Kidney capillary endothelial cell (primary cell): Measurements from ENCODE around the gene CYP4F11.
"Not testable (repeated sequence)": the region's sequence is repeated elsewhere in the genome, so short reads cannot be mapped to it uniquely, and the experiment has no call there.

ENCODE experiments used
- DNase-seq: peaks from one replicate; pipeline ENCODE4 v3.0.0-alpha.2; 2018; ENCODE audit warnings: low spot score

The CYP4F11 gene

GRCh38 chr19:15922021-15922420 lies 12.3 kb downstream of the CYP4F11 start:
- DNase-seq: no peak

- no peak for DNase-seq
These were observed 15.1 kb downstream of the CYP4F11 start for GRCh38 chr19:15919243-15919642.

GRCh38 chr19:15915109-15915508 lies 19.2 kb downstream of the CYP4F11 start:
- no peak for DNase-seq

- no peak for DNase-seq
These were observed 20.5 kb downstream of the CYP4F11 start for GRCh38 chr19:15913830-15914229.

- DNase-seq: no peak
These were observed 20.9 kb downstream of the CYP4F11 start for GRCh38 chr19:15913384-15913783.

GRCh38 chr19:15911599-15912235 lies 22.6 kb downstream of the CYP4F11 start:
- DNase-seq: no peak

GRCh38 chr19:15905026-15905425 lies 29.3 kb downstream of the CYP4F11 start:
- DNase-seq: no peak

GRCh38 chr19:15902898-15903297 lies 31.4 kb downstream of the CYP4F11 start:
- not testable (repeated sequence) for DNase-seq

GRCh38 chr19:15902254-15902653 lies 32.1 kb downstream of the CYP4F11 start:
- no peak for DNase-seq

- no peak for DNase-seq
These were observed 33.8 kb downstream of the CYP4F11 start for GRCh38 chr19:15900504-15900903.

GRCh38 chr19:15900032-15900431 lies 34.3 kb downstream of the CYP4F11 start:
- not testable (repeated sequence) for DNase-seq

GRCh38 chr19:15899561-15899960 lies 34.8 kb downstream of the CYP4F11 start:
- not testable (repeated sequence) for DNase-seq

- no peak for DNase-seq
These were observed 36.5 kb downstream of the CYP4F11 start, which contains the start of gene CYP4F2 for GRCh38 chr19:15897738-15898276. CYP4F2 (minus strand) TSS chr19:15898074; CDS start chr19:15897611, 463 bp downstream.

- no peak for DNase-seq
These were observed 37.1 kb downstream of the CYP4F11 start for GRCh38 chr19:15897026-15897737.

GRCh38 chr19:15895876-15896430 lies 38.4 kb downstream of the CYP4F11 start:
- no peak for DNase-seq

GRCh38 chr19:15894359-15894758 lies 40.0 kb downstream of the CYP4F11 start:
- DNase-seq: no peak

- DNase-seq: no peak
These were observed 40.9 kb downstream of the CYP4F11 start for GRCh38 chr19:15893477-15893876.

GRCh38 chr19:15892012-15892411 lies 42.3 kb downstream of the CYP4F11 start:
- no peak for DNase-seq

- DNase-seq: no peak
These were observed 42.9 kb downstream of the CYP4F11 start for GRCh38 chr19:15891434-15891833.

GRCh38 chr19:15889339-15889738 lies 45.0 kb downstream of the CYP4F11 start:
- DNase-seq: not testable (repeated sequence)

GRCh38 chr19:15885919-15886318 lies 48.4 kb downstream of the CYP4F11 start:
- no peak for DNase-seq

- DNase-seq: no peak
These were observed 49.2 kb downstream of the CYP4F11 start for GRCh38 chr19:15885167-15885566.

- not testable (repeated sequence) for DNase-seq
These were observed 51.0 kb downstream of the CYP4F11 start for GRCh38 chr19:15883329-15883728.
